K562 (cell line): ENCODE measurements around the gene RELL2. TPM values are rescaled to one million over a fixed set of nuclear protein-coding genes. Genes with fewer than 3 reads are reported as not detected.

Experiments used
- BHLHE40 ChIP-seq: IDR thresholded peaks from 2 replicates; pipeline ENCODE4 v1.6.1; 2011; ENCODE audit warnings: low read length, improper control_type of control experiment
- CBFB ChIP-seq: sonication (generic); formaldehyde crosslinking; IDR thresholded peaks from 2 replicates; pipeline ENCODE4 v1.4.0; 2020; ENCODE audit warnings: mild to moderate bottlenecking, missing genetic modification reagents
- HCFC1 ChIP-seq: IDR thresholded peaks from 2 replicates; pipeline ENCODE4 v1.6.1; 2012; ENCODE audit warnings: low read depth, low read length, improper control_type of control experiment
- POLR2B ChIP-seq: fragments of 450-650 bp; IDR thresholded peaks from 2 replicates; pipeline ENCODE4 v1.6.1; 2018; ENCODE audit warnings: low read depth; ENCODE audit not compliant: partially characterized antibody
- RB1 ChIP-seq: fragments of 450-650 bp; IDR thresholded peaks from 2 replicates; pipeline ENCODE4 v1.6.1; 2017; ENCODE audit warnings: low read depth, mild to moderate bottlenecking
- SETDB1 ChIP-seq: IDR thresholded peaks from one replicate; pipeline ENCODE4 v1.6.1; 2012; ENCODE audit warnings: low read length, control low read depth, inconsistent platforms
- ZNF121 ChIP-seq: sonication (generic); formaldehyde crosslinking; conservative IDR thresholded peaks from 2 replicates; pipeline ENCODE4 v1.8.0; 2022; ENCODE audit warnings: missing genetic modification reagents
- ZNF3 ChIP-seq: fragments of 250-450 bp; sonication (Bioruptor Pico); IDR thresholded peaks from 2 replicates; pipeline ENCODE4 v1.5.0; 2021; ENCODE audit warnings: mild to moderate bottlenecking, moderate library complexity
- ZNF41 ChIP-seq: fragments of 250-450 bp; sonication (Bioruptor Pico); conservative IDR thresholded peaks from 2 replicates; pipeline ENCODE4 v1.4.0; 2020; ENCODE audit warnings: mild to moderate bottlenecking
- polyA plus RNA-seq, 8 experiments: library from polyadenylated mRNA; depleted of rRNA in 4 of 8; stranded (reverse) in 5 of 8; unstranded in 3 of 8; fragments of >200 nt; fragmentation: Nextera tagmentation in 2 of 8; fragmentation: Illumina TruSeq in 1 of 8; extraction: Ambion mirVana in 2 of 8; extraction: Trizol in 1 of 8; gene quantifications; 2 replicates each; pipeline versions ENCODE4 v1.2.1 to v1.2.3, GENCODE V29; 2011 to 2014; ENCODE audit warnings: inconsistent platforms in 1 of 8, missing spikeins in 1 of 8
- total RNA-seq, 7 experiments: library from RNA; depleted of rRNA in 6 of 7; stranded (reverse); fragments of >200 nt in 6 of 7; fragmentation: Illumina TruSeq in 2 of 7; extraction: Trizol in 2 of 7; gene quantifications; 2 replicates each; pipeline versions ENCODE4 v1.2.1 to v1.2.3, GENCODE V29; 2011 to 2021; ENCODE audit warnings: low replicate concordance in 1 of 7
- TF ChIP-seq, protein P1 (sequence below), 2 experiments: fragments of 250-450 bp in 1 of 2; fragments of 450-650 bp in 1 of 2; sonication (Bioruptor Pico) in 1 of 2; IDR thresholded peaks; 2 replicates each; pipeline versions ENCODE4 v1.6.1 to v1.8.0; 2016 to 2021; ENCODE audit warnings: mild to moderate bottlenecking in 2 of 2, moderate library complexity in 2 of 2, missing compliant biosample characterization in 1 of 2, missing genetic modification characterization in 1 of 2
- TF ChIP-seq, protein P2 (sequence below), 2 experiments: fragments of 450-650 bp; conservative IDR thresholded peaks; 2 replicates each; pipeline ENCODE4 v1.6.1; 2017; ENCODE audit warnings: mild to moderate bottlenecking in 2 of 2, moderate library complexity in 2 of 2
- TF ChIP-seq, protein P3 (sequence below): fragments of 150-350 bp; conservative IDR thresholded peaks from 2 replicates; pipeline ENCODE4 v1.6.1; 2014; ENCODE audit warnings: low read length
- TF ChIP-seq, protein P4 (sequence below), 2 experiments: fragments of 450-650 bp; formaldehyde crosslinking in 1 of 2; IDR thresholded peaks; 2 replicates each; pipeline versions ENCODE4 v1.4.0 to v1.6.1; 2014 to 2020; ENCODE audit warnings: mild to moderate bottlenecking in 2 of 2, borderline replicate concordance in 1 of 2, low read depth in 1 of 2

RELL2 gene
- total and polyA plus RNA-seq, 9 of the 15 experiments (the other 6 are each of a cell fraction or from before 2014, with no cell fraction given) = 0.06 to 36.0 (median 14.3) TPM

DNA sequence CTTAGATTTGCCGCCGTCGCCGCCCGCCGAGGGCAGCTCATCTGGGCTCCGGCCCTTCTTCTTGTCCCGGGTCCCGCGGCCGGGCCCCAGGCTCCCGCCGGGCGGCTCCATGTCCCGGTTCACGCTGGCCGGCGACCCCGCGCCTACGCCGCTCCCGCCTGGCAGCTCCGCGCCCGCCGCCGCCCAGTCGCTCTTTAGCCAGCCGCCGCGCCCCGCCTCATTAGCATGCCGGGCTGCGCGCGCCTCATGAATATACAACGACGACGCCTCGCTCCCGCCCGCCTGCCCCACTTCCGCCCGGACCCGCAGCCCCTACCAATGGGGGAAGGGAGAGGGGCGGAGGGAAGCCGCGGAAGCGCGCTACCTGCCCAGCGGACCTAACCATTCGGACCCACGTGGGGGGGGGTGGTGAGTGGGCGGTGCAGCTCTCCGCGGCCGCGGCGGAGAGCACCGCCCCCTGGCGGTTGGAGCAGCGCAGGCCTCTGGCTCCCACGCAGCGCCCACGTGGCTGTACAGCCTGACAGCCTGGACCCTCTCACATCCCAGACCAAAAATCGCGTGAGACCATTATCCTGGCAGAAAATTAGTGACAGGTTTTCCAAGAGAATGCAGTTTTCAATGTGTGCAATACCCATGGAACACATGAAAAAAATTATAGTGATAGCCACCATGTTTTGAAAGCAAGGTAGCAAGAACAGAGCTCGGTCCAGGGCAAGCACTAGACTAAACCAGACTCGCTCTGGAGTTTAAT is 17.8 kb upstream of the RELL2 start, which contains the start of gene DIAPH1 (continued):
- TF ChIP-seq ZNF121 (CRISPR knock-in tag) (0 out of 2 replicates have a peak, but pooled peaks have one; percentile 15), ZNF3 (CRISPR knock-in tag) (no peak), CBFB (peak; percentile 88), POLR2B (no peak), RB1 (peak; percentile 97), HCFC1 (peak; percentile 84), ZNF41 (CRISPR knock-in tag) (no peak), BHLHE40 (peak; percentile 92), SETDB1 (peak; percentile 36)
- TF ChIP-seq, protein P1, sequence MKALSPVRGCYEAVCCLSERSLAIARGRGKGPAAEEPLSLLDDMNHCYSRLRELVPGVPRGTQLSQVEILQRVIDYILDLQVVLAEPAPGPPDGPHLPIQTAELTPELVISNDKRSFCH (CRISPR knock-in tag; IDR thresholded peaks at IDR 0.05) = no peak
- TF ChIP-seq, protein P1 (tag; IDR thresholded peaks at IDR 0.05) = 0 out of 2 replicates have a peak, but pooled peaks have one; percentile 32
- TF ChIP-seq, protein P2, sequence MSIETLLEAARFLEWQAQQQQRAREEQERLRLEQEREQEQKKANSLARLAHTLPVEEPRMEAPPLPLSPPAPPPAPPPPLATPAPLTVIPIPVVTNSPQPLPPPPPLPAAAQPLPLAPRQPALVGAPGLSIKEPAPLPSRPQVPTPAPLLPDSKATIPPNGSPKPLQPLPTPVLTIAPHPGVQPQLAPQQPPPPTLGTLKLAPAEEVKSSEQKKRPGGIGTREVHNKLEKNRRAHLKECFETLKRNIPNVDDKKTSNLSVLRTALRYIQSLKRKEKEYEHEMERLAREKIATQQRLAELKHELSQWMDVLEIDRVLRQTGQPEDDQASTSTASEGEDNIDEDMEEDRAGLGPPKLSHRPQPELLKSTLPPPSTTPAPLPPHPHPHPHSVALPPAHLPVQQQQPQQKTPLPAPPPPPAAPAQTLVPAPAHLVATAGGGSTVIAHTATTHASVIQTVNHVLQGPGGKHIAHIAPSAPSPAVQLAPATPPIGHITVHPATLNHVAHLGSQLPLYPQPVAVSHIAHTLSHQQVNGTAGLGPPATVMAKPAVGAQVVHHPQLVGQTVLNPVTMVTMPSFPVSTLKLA (conservative IDR thresholded peaks at IDR 0.05) = peak; percentile 99
- TF ChIP-seq, protein P3, sequence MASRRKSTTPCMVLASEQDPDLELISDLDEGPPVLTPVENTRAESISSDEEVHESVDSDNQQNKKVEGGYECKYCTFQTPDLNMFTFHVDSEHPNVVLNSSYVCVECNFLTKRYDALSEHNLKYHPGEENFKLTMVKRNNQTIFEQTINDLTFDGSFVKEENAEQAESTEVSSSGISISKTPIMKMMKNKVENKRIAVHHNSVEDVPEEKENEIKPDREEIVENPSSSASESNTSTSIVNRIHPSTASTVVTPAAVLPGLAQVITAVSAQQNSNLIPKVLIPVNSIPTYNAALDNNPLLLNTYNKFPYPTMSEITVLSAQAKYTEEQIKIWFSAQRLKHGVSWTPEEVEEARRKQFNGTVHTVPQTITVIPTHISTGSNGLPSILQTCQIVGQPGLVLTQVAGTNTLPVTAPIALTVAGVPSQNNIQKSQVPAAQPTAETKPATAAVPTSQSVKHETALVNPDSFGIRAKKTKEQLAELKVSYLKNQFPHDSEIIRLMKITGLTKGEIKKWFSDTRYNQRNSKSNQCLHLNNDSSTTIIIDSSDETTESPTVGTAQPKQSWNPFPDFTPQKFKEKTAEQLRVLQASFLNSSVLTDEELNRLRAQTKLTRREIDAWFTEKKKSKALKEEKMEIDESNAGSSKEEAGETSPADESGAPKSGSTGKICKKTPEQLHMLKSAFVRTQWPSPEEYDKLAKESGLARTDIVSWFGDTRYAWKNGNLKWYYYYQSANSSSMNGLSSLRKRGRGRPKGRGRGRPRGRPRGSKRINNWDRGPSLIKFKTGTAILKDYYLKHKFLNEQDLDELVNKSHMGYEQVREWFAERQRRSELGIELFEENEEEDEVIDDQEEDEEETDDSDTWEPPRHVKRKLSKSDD = no peak; the same call in 1 of the 2 replicates
- TF ChIP-seq, protein P4, sequence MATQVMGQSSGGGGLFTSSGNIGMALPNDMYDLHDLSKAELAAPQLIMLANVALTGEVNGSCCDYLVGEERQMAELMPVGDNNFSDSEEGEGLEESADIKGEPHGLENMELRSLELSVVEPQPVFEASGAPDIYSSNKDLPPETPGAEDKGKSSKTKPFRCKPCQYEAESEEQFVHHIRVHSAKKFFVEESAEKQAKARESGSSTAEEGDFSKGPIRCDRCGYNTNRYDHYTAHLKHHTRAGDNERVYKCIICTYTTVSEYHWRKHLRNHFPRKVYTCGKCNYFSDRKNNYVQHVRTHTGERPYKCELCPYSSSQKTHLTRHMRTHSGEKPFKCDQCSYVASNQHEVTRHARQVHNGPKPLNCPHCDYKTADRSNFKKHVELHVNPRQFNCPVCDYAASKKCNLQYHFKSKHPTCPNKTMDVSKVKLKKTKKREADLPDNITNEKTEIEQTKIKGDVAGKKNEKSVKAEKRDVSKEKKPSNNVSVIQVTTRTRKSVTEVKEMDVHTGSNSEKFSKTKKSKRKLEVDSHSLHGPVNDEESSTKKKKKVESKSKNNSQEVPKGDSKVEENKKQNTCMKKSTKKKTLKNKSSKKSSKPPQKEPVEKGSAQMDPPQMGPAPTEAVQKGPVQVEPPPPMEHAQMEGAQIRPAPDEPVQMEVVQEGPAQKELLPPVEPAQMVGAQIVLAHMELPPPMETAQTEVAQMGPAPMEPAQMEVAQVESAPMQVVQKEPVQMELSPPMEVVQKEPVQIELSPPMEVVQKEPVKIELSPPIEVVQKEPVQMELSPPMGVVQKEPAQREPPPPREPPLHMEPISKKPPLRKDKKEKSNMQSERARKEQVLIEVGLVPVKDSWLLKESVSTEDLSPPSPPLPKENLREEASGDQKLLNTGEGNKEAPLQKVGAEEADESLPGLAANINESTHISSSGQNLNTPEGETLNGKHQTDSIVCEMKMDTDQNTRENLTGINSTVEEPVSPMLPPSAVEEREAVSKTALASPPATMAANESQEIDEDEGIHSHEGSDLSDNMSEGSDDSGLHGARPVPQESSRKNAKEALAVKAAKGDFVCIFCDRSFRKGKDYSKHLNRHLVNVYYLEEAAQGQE (IDR thresholded peaks at IDR 0.05; ENCODE audit: borderline replicate concordance) = peak; percentile 93
- TF ChIP-seq, protein P4 (CRISPR knock-in tag; IDR thresholded peaks at IDR 0.05; ENCODE audit: low read depth) = peak; percentile 37; the same call in 1 of the 2 replicates
